Neural cell (in vitro differentiated cells): ENCODE measurements around the gene TMEM219. TPM values are rescaled to one million over a fixed set of nuclear protein-coding genes. Genes with fewer than 3 reads are reported as not detected.

ENCODE experiments used
- H2AFZ ChIP-seq: fragments of 200-600, 300-800 bp; sonication (generic), shearing (Covaris generic); 2 replicates; pipeline ENCODE4 v1.6.0; 2014; ENCODE audit warnings: low read depth, mild to moderate bottlenecking, antibody characterized with exemption, low read length, moderate library complexity
- H3F3A ChIP-seq: fragments of 200-600 bp; shearing (Covaris generic); 2 replicates; pipeline ENCODE4 v1.6.1; 2016; ENCODE audit warnings: mild to moderate bottlenecking, moderate library complexity, mixed read lengths, antibody characterized with exemption, low read length; ENCODE audit not compliant: insufficient read depth, poor library complexity, severe bottlenecking
- H3K27ac ChIP-seq: fragments of 200-600, 300-800 bp; sonication (generic), shearing (Covaris generic); 2 replicates; pipeline ENCODE4 v1.5.1; 2014; ENCODE audit warnings: mild to moderate bottlenecking, low read length, moderate library complexity
- H3K27me3 ChIP-seq: fragments of 300-800, 200-600 bp; sonication (generic), shearing (Covaris generic); 2 replicates; pipeline ENCODE4 v1.6.0; 2014; ENCODE audit warnings: mild to moderate bottlenecking, low read depth, low read length, moderate library complexity; ENCODE audit not compliant: insufficient read depth
- H3K36me3 ChIP-seq: fragments of 300-800, 200-600 bp; sonication (generic), shearing (Covaris generic); 2 replicates; pipeline ENCODE4 v1.5.1; 2014; ENCODE audit warnings: mild to moderate bottlenecking, antibody characterized with exemption, low read length, moderate library complexity; ENCODE audit not compliant: insufficient read depth
- H3K4me2 ChIP-seq: fragments of 300-800, 200-600 bp; sonication (generic), shearing (Covaris generic); 2 replicates; pipeline ENCODE4 v1.6.0; 2014; ENCODE audit warnings: mild to moderate bottlenecking, low read length
- H3K4me3 ChIP-seq: fragments of 300-800, 200-600 bp; sonication (generic), shearing (Covaris generic); 2 replicates; pipeline ENCODE4 v1.5.1; 2014; ENCODE audit warnings: mild to moderate bottlenecking, low read length, moderate library complexity
- H3K79me2 ChIP-seq: fragments of 200-600 bp; shearing (Covaris generic); replicated peaks from 2 replicates; pipeline ENCODE4 v1.6.0; 2014; ENCODE audit warnings: mild to moderate bottlenecking, low read length, moderate library complexity; ENCODE audit not compliant: insufficient read depth
- H3K9ac ChIP-seq: fragments of 300-800, 200-600 bp; sonication (generic), shearing (Covaris generic); 2 replicates; pipeline ENCODE4 v1.6.1; 2016; ENCODE audit warnings: mild to moderate bottlenecking, low read length, mixed read lengths
- H3K9me2 ChIP-seq: fragments of 200-600 bp; shearing (Covaris generic); 2 replicates; pipeline ENCODE4 v1.6.1; 2016; ENCODE audit warnings: mild to moderate bottlenecking, low read length, mixed read lengths; ENCODE audit not compliant: insufficient read depth
- H3K9me3 ChIP-seq: fragments of 200-600, 300-800 bp; sonication (generic), shearing (Covaris generic); 2 replicates; pipeline ENCODE4 v1.6.1; 2016; ENCODE audit warnings: mild to moderate bottlenecking, mixed run types, low read length, moderate library complexity, mixed read lengths
- H4K20me1 ChIP-seq: fragments of 200-600 bp; shearing (Covaris generic); 2 replicates; pipeline ENCODE4 v1.6.1; 2016; ENCODE audit warnings: mild to moderate bottlenecking, mixed run types; ENCODE audit not compliant: insufficient read depth
- EP300 ChIP-seq: fragments of 450-650 bp; conservative IDR thresholded peaks from 2 replicates; pipeline ENCODE4 v1.6.1; 2014; ENCODE audit warnings: antibody characterized with exemption, mild to moderate bottlenecking, moderate library complexity; ENCODE audit not compliant: poor library complexity, severe bottlenecking
- polyA plus RNA-seq: library from polyadenylated mRNA; depleted of rRNA; stranded (reverse); fragments of >200 nt; gene quantifications from 2 replicates; pipeline ENCODE4 v1.2.3, GENCODE V29; 2014

Gene TMEM219
- polyA plus RNA-seq, 1 donor from 2014 or later: 154 TPM

DNA sequence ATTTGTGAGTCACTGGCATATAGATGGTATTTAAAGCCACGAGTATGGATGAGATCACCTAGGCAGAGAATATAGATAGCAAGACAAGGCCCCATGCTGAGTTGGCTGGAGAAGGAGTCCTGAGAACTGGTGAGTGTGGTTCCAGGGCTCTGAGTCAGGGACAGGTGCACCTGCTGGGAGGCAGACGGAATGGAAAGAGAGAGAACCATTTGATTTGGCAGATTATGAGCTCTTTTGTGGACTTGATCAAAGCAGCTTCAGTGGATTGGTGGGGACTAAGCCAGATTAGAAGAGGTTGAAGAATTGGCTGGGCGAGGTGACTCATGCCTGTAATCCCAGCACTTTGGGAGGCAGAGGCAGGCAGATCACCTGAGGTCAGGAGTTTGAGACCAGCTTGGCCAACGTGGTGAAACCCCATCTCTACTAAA is 56.9 kb downstream of the TMEM219 start:
- H3K9me3 ChIP-seq: no peaks in the 10 kb centered on the region
- H3K9me2 ChIP-seq: no peaks in the 10 kb centered on the region
- H4K20me1 ChIP-seq: no peaks in the 10 kb centered on the region
- H3K79me2 ChIP-seq: no peaks in the 10 kb centered on the region
- no peak overlapping the region for H2AFZ ChIP-seq
- H3F3A ChIP-seq: no peaks in the 10 kb centered on the region
- no peaks in the 10 kb centered on the region for H3K36me3 ChIP-seq
- no peak overlapping the region for H3K27ac ChIP-seq
- TF ChIP-seq EP300: no peak
- H3K4me3 ChIP-seq: no peak overlapping the region
- H3K9ac ChIP-seq: no peak overlapping the region
- H3K4me2 ChIP-seq: no peak overlapping the region
- no peaks in the 10 kb centered on the region for H3K27me3 ChIP-seq

Other genes starting within 250 kb of the TMEM219 start
- gene C16orf54, start 216.1 kb upstream of the TMEM219 start, polyA plus RNA-seq: not detected in 2 replicates
- gene ZG16, start 183.8 kb upstream of the TMEM219 start, polyA plus RNA-seq: not detected in 2 replicates
- 81.1 and 89.7 TPM in 2 replicates for gene KIF22, start 171.3 kb upstream of the TMEM219 start, polyA plus RNA-seq
- 147 and 168 TPM in 2 replicates for gene MAZ, start 155.6 kb upstream of the TMEM219 start, polyA plus RNA-seq
- gene PRRT2, start 149.9 kb upstream of the TMEM219 start, polyA plus RNA-seq: 84.2 and 105 TPM in 2 replicates
- 86.8 and 88.7 TPM in 2 replicates for gene PAGR1, start 145.9 kb upstream of the TMEM219 start, polyA plus RNA-seq
- gene MVP, start 141.6 kb upstream of the TMEM219 start, polyA plus RNA-seq: 2.5 and 5.7 TPM in 2 replicates
- 92.6 and 95.6 TPM in 2 replicates for gene CDIPT, start 98.9 kb upstream of the TMEM219 start, polyA plus RNA-seq
- gene SEZ6L2, start 62.5 kb upstream of the TMEM219 start, polyA plus RNA-seq: 48.8 and 52.7 TPM in 2 replicates
- 38.9 and 48.2 TPM in 2 replicates for gene ASPHD1, start 61.6 kb upstream of the TMEM219 start, polyA plus RNA-seq
- 55.0 and 70.7 TPM in 2 replicates for gene KCTD13, start 35.9 kb upstream of the TMEM219 start, polyA plus RNA-seq
- gene TAOK2, start 11.8 kb downstream of the TMEM219 start, polyA plus RNA-seq: 62.7 and 65.5 TPM in 2 replicates
- 51.2 and 65.4 TPM in 2 replicates for gene HIRIP3, start 33.5 kb downstream of the TMEM219 start, polyA plus RNA-seq
- gene INO80E, start 34.2 kb downstream of the TMEM219 start, polyA plus RNA-seq: 106 and 130 TPM in 2 replicates
- 7.3 and 8.5 TPM in 2 replicates for gene DOC2A, start 48.9 kb downstream of the TMEM219 start, polyA plus RNA-seq
- not detected in 2 replicates for gene C16orf92, start 61.1 kb downstream of the TMEM219 start, polyA plus RNA-seq
- gene TLCD3B, start 69.2 kb downstream of the TMEM219 start, polyA plus RNA-seq: 18.9 and 21.7 TPM in 2 replicates
- 59.3 and 71.3 TPM in 2 replicates for gene ALDOA, start 103.7 kb downstream of the TMEM219 start, polyA plus RNA-seq
- gene PPP4C, start 113.9 kb downstream of the TMEM219 start, polyA plus RNA-seq: 173 and 184 TPM in 2 replicates
- gene TBX6, start 129.8 kb downstream of the TMEM219 start, polyA plus RNA-seq: not detected in 2 replicates
- gene YPEL3, start 134.1 kb downstream of the TMEM219 start, polyA plus RNA-seq: 76.9 and 90.1 TPM in 2 replicates
- gene GDPD3, start 151.5 kb downstream of the TMEM219 start, polyA plus RNA-seq: 2.7 and 3.6 TPM in 2 replicates
- gene MAPK3, start 161.1 kb downstream of the TMEM219 start, polyA plus RNA-seq: 18.5 and 20.2 TPM in 2 replicates
- gene CORO1A, start 221.5 kb downstream of the TMEM219 start, polyA plus RNA-seq: 106 and 107 TPM in 2 replicates
- gene BOLA2B, start 231.6 kb downstream of the TMEM219 start, polyA plus RNA-seq: 394 and 487 TPM in 2 replicates
- gene SLX1A, start 231.8 kb downstream of the TMEM219 start, polyA plus RNA-seq: 22.8 and 43.4 TPM in 2 replicates
- gene SULT1A3, start 237.2 kb downstream of the TMEM219 start, polyA plus RNA-seq: 12.1 and 13.2 TPM in 2 replicates